Astrocyte (in vitro differentiated cells and primary cell): Measurements from ENCODE around the gene ITIH2.

Experiments used
- CTCF ChIP-seq: IDR thresholded peaks from 2 replicates; pipeline ENCODE4 v1.5.1; 2011; ENCODE audit warnings: low read depth, mild to moderate bottlenecking, inconsistent platforms, low read length, moderate library complexity; ENCODE audit not compliant: insufficient read depth
- EZH2 ChIP-seq: IDR thresholded peaks from 2 replicates; pipeline ENCODE4 v1.6.1; 2012; ENCODE audit warnings: mild to moderate bottlenecking, low read length, inconsistent platforms; ENCODE audit not compliant: insufficient read depth

- TF ChIP-seq CTCF (no peak), EZH2 (no peak)
Measured at GRCh38 chr10:7763929-7764328, 60.8 kb downstream of the ITIH2 start.
